Measurements from ENCODE around the gene MAGI2.

DNA sequence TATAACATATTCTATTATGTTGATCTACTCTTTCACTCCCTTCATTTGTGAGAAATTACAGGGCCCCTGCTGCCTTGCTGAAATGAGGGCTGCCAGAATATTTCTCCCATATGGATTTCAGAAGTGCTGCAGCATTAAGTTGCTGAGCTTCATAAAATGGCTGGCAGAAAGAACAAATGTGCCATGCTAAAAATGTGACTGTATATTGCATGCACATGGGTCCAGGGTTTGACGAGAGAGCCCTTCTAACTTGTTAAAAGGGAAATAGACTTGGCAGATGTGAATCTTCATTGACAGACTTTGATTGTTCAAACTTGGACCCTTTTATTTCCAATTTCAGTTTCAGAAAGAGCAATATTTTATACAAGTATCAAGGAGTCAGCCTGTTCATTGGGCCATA is 1186.3 kb downstream of the MAGI2 start:
- TF ChIP-seq, protein P1, sequence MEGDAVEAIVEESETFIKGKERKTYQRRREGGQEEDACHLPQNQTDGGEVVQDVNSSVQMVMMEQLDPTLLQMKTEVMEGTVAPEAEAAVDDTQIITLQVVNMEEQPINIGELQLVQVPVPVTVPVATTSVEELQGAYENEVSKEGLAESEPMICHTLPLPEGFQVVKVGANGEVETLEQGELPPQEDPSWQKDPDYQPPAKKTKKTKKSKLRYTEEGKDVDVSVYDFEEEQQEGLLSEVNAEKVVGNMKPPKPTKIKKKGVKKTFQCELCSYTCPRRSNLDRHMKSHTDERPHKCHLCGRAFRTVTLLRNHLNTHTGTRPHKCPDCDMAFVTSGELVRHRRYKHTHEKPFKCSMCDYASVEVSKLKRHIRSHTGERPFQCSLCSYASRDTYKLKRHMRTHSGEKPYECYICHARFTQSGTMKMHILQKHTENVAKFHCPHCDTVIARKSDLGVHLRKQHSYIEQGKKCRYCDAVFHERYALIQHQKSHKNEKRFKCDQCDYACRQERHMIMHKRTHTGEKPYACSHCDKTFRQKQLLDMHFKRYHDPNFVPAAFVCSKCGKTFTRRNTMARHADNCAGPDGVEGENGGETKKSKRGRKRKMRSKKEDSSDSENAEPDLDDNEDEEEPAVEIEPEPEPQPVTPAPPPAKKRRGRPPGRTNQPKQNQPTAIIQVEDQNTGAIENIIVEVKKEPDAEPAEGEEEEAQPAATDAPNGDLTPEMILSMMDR (conservative IDR thresholded peaks at IDR 0.05; ENCODE audit: low read length): no peak
- no peak for TF ChIP-seq EZH2phosphoT487 (IDR thresholded peaks at IDR 0.05; ENCODE audit: borderline replicate concordance)

Data from Loucy (cell line).